Heart left ventricle (tissue), 13 donors: ENCODE results near the gene PRSS1.

Experiments used
- POLR2A ChIP-seq, 2 donors: fragments of 450-650 bp; IDR thresholded peaks; one replicate each; pipeline ENCODE4 v1.6.1; 2017; ENCODE audit warnings: antibody characterized with exemption in 2 of 2, mild to moderate bottlenecking in 2 of 2, moderate library complexity in 2 of 2
- TF ChIP-seq, protein P1 (sequence below), 12 donors: fragments of 200-600 bp; sonication (generic) in 4 of 12; IDR thresholded peaks; one replicate each; pipeline versions ENCODE4 v1.5.0 to v1.8.0; 2018 to 2022; ENCODE audit warnings: antibody characterized with exemption in 12 of 12, mild to moderate bottlenecking in 5 of 12
- donor health status: ischemic (EF 13 %, LVEDD 7.1; RV severe dilation, severe dysfunction).
- donor health status: DM: no; HTN: yes; CAD: no.
- donor health status: DM: no; HTN: no; CAD: no.
- donor health status: ischemic (EF 25% LVEDD 6.9; RV normal size, moderate dysfunction).
- donor health status: ischemic (EF 25% LVEDD 5.7; RV mildly dilated, moderate dysfunction).
- donor health status: ischemic (EF 35%, LVEDD 5.7; RV mildly dilated, moderate dysfunction).
- donor health status: nonischemic (EF 11% LVEDD 7.7; RV severe dilation, severe dysfunction).
- donor health status: DM: yes; HTN: yes; CAD: no.
- donor health status: PGD.
- donor health status: ischemic (EF 29% LVEDD 5.4; RV normal size, mild dysfunction).
- donor health status: nonischemic (EF 23%, LVEDD 6.1; RV moderate dilation, normal function).

DNA sequence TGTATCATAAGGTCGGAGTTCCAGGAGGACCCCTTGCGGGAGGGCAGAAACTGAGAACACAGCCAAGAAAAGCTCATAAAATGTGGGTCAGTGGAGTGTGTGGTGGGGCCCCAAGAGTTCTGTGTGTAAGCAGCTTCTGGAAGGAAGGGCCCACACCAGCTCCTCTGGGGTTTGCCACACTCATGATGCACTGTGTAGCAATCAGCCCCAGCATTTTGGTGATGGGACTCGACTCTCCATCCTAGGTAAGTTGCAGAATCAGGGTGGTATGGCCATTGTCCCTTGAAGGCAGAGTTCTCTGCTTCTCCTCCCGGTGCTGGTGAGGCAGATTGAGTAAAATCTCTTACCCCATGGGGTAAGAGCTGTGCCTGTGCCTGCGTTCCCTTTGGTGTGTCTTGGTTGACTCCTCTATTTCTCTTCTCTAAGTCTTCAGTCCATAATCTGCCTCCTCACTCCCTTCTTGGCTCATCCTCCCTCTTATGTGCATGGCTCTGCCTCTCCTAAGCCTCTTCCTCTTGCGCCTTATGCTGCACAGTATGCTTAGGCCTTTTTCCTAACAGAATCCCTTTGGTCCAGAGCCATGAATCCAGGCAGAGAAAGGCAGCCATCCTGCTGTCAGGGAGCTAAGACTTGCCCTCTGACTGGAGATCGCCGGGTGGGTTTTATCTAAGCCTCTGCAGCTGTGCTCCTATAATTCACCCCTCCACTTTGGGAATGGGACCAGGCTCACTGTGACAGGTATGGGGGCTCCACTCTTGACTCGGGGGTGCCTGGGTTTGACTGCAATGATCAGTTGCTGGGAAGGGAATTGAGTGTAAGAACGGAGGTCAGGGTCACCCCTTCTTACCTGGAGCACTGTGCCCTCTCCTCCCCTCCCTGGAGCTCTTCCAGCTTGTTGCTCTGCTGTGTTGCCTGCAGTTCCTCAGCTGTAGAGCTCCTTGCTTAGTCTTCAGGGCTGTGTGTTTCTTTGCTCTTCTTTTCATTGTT, 39.3 kb downstream of the PRSS1 start:
- TF ChIP-seq POLR2A (IDR thresholded peaks at IDR 0.05): no peak
- TF ChIP-seq, protein P1, sequence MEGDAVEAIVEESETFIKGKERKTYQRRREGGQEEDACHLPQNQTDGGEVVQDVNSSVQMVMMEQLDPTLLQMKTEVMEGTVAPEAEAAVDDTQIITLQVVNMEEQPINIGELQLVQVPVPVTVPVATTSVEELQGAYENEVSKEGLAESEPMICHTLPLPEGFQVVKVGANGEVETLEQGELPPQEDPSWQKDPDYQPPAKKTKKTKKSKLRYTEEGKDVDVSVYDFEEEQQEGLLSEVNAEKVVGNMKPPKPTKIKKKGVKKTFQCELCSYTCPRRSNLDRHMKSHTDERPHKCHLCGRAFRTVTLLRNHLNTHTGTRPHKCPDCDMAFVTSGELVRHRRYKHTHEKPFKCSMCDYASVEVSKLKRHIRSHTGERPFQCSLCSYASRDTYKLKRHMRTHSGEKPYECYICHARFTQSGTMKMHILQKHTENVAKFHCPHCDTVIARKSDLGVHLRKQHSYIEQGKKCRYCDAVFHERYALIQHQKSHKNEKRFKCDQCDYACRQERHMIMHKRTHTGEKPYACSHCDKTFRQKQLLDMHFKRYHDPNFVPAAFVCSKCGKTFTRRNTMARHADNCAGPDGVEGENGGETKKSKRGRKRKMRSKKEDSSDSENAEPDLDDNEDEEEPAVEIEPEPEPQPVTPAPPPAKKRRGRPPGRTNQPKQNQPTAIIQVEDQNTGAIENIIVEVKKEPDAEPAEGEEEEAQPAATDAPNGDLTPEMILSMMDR (IDR thresholded peaks at IDR 0.05): no peak
